Measurements from ENCODE around the gene OVCH2. TPM values are rescaled to one million over a fixed set of nuclear protein-coding genes. Genes with fewer than 3 reads are reported as not detected.
"Not testable (repeated sequence)": the region's sequence is repeated elsewhere in the genome, so short reads cannot be mapped to it uniquely, and the experiment has no call there.

Gene OVCH2
- not detected for polyA plus RNA-seq (2012; ENCODE audit: low read depth, missing spikeins)

DNA sequence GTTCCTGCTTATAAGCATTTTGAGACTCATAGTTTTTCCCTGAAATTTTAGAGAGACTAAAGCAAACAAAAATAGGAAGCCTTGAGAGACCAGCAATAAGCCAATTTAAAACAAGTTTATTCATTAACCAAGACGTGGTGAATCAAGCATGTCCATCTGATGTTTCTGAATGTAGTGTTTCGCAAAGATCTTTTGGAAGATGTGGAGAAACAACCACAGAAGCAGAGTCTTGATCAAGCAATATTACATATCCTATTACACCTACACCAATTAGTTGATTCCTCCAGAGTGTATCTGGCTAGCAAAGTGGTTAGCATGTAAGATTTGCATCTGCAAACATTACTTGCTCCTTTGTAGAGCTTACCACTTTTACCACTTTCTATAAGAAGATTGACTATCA lies at the start of gene OVCH2:
OVCH2 (minus strand) TSS at position 101 of the 400 bp plus-strand sequence; CDS start at position 18, 83 bp downstream.
- TF ChIP-seq PAX5 (IDR thresholded peaks at IDR 0.05; ENCODE audit: insufficient read depth, low read length, severe bottlenecking) (no peak), POU2F2 (IDR thresholded peaks at IDR 0.05; ENCODE audit: low read depth, low read length) (no peak), POLR2A (IDR thresholded peaks at IDR 0.05; ENCODE audit: low read depth, low read length) (no peak), POLR2AphosphoS5 (IDR thresholded peaks at IDR 0.05; ENCODE audit: low read depth, low read length) (no peak), SPI1 (IDR thresholded peaks at IDR 0.05; ENCODE audit: low read depth, low read length) (no peak), TAF1 (IDR thresholded peaks at IDR 0.05; ENCODE audit: low read depth, low read length) (no peak)
- no peak for FAIRE-seq
- DNase-seq (ENCODE audit: insufficient read length, low spot score) = no peak

- TF ChIP-seq TAF1 (IDR thresholded peaks at IDR 0.05; ENCODE audit: low read depth, low read length) (no peak), POU2F2 (IDR thresholded peaks at IDR 0.05; ENCODE audit: low read depth, low read length) (no peak), POLR2AphosphoS5 (IDR thresholded peaks at IDR 0.05; ENCODE audit: low read depth, low read length) (no peak), SPI1 (IDR thresholded peaks at IDR 0.05; ENCODE audit: low read depth, low read length) (no peak), PAX5 (IDR thresholded peaks at IDR 0.05; ENCODE audit: insufficient read depth, low read length, severe bottlenecking) (no peak), POLR2A (IDR thresholded peaks at IDR 0.05; ENCODE audit: low read depth, low read length) (no peak)
- DNase-seq (ENCODE audit: insufficient read length, low spot score) (no peak), FAIRE-seq (no peak)
These were observed 43.2 kb upstream of the OVCH2 start for GRCh38 chr11:7749456-7749855.

GRCh38 chr11:7734767-7735166 lies 28.5 kb upstream of the OVCH2 start:
- not testable (repeated sequence) for FAIRE-seq; DNase-seq (ENCODE audit: insufficient read length, low spot score)

- no peak for TF ChIP-seq POU2F2 (IDR thresholded peaks at IDR 0.05; ENCODE audit: low read depth, low read length)
These were observed 8.5 kb upstream of the OVCH2 start for GRCh38 chr11:7714786-7715185.

GRCh38 chr11:7703740-7704139 lies 2.5 kb downstream of the OVCH2 start:
- no peak for DNase-seq (ENCODE audit: insufficient read length, low spot score)
- no peak for FAIRE-seq
- TF ChIP-seq POLR2A (IDR thresholded peaks at IDR 0.05; ENCODE audit: low read depth, low read length) (no peak), TAF1 (IDR thresholded peaks at IDR 0.05; ENCODE audit: low read depth, low read length) (no peak), POLR2AphosphoS5 (IDR thresholded peaks at IDR 0.05; ENCODE audit: low read depth, low read length) (no peak), POU2F2 (IDR thresholded peaks at IDR 0.05; ENCODE audit: low read depth, low read length) (no peak), SPI1 (IDR thresholded peaks at IDR 0.05; ENCODE audit: low read depth, low read length) (no peak), PAX5 (IDR thresholded peaks at IDR 0.05; ENCODE audit: insufficient read depth, low read length, severe bottlenecking) (no peak)

More at GRCh38 chr11:7714786-7715185, 8.5 kb upstream of the OVCH2 start:
- FAIRE-seq (no peak), DNase-seq (ENCODE audit: insufficient read length, low spot score) (no peak)

- TF ChIP-seq SPI1 (IDR thresholded peaks at IDR 0.05; ENCODE audit: low read depth, low read length) (no peak), TAF1 (IDR thresholded peaks at IDR 0.05; ENCODE audit: low read depth, low read length) (no peak), POLR2A (IDR thresholded peaks at IDR 0.05; ENCODE audit: low read depth, low read length) (no peak), PAX5 (IDR thresholded peaks at IDR 0.05; ENCODE audit: insufficient read depth, low read length, severe bottlenecking) (no peak), POLR2AphosphoS5 (IDR thresholded peaks at IDR 0.05; ENCODE audit: low read depth, low read length) (no peak), POU2F2 (IDR thresholded peaks at IDR 0.05; ENCODE audit: low read depth, low read length) (no peak)
- DNase-seq (ENCODE audit: insufficient read length, low spot score) (no peak), FAIRE-seq (no peak)
These were observed 9.9 kb downstream of the OVCH2 start for GRCh38 chr11:7696424-7696823.

GRCh38 chr11:7694235-7694634 lies 12.0 kb downstream of the OVCH2 start:
- DNase-seq (ENCODE audit: insufficient read length, low spot score) (no peak), FAIRE-seq (no peak)
- no peak for TF ChIP-seq POLR2AphosphoS5 (IDR thresholded peaks at IDR 0.05; ENCODE audit: low read depth, low read length)
- no peak for TF ChIP-seq PAX5 (IDR thresholded peaks at IDR 0.05; ENCODE audit: insufficient read depth, low read length, severe bottlenecking)
- no peak for TF ChIP-seq POU2F2 (IDR thresholded peaks at IDR 0.05; ENCODE audit: low read depth, low read length)

DNA sequence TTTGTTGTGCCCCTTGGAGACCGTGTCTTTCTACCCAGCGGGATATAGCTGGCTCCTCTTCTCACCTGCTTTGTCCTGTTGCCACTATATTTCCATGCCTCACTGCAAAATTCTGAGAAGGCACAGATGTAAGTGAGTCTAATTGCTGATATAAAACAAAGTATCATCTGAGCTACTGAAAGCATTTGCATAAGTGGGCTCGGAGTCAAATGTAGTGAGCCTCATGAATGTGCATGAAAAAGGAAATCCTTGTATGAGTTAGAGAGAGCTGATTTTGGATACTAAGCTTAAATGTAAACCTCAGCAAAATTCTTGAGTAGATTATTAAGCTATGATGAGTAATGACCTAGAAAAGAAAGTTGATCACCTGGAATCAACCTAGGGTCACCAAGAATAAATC lies 13.9 kb downstream of the OVCH2 start:
- TF ChIP-seq TAF1 (IDR thresholded peaks at IDR 0.05; ENCODE audit: low read depth, low read length) (no peak), POLR2A (IDR thresholded peaks at IDR 0.05; ENCODE audit: low read depth, low read length) (no peak), SPI1 (IDR thresholded peaks at IDR 0.05; ENCODE audit: low read depth, low read length) (no peak), POU2F2 (IDR thresholded peaks at IDR 0.05; ENCODE audit: low read depth, low read length) (no peak), PAX5 (IDR thresholded peaks at IDR 0.05; ENCODE audit: insufficient read depth, low read length, severe bottlenecking) (no peak), POLR2AphosphoS5 (IDR thresholded peaks at IDR 0.05; ENCODE audit: low read depth, low read length) (no peak)
- no peak for DNase-seq (ENCODE audit: insufficient read length, low spot score)
- no peak for FAIRE-seq

DNA sequence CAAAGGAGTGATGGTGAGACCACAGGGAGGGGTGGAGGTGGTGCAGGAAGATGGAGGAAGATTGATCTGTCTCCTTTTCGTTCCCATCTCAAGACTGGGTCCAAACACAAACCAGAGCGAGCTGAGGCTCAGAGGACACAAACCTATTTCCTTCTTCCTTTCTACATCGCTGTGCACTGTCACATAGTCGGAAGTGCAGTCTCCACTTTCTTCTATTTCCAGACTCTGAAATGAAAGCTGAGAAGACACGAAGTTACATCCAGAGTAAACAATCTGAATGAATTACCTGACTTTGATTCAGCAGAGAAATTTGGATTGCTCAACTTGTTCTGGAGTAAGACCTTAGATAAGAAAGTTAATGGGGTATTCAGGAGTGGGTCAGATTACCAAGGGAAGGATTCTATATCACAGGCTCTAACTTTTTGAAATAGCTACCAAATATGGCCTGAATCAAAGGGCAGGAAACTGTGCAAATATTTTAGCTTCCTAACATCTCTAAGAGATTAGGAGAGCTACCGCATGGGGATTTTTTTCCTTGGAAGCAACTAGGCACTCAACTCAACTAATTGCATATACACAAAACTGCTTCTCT lies 14.4 kb downstream of the OVCH2 start:
- no peak for TF ChIP-seq PAX5 (IDR thresholded peaks at IDR 0.05; ENCODE audit: insufficient read depth, low read length, severe bottlenecking)
- no peak for TF ChIP-seq TAF1 (IDR thresholded peaks at IDR 0.05; ENCODE audit: low read depth, low read length)
- TF ChIP-seq POLR2A (IDR thresholded peaks at IDR 0.05; ENCODE audit: low read depth, low read length) = no peak
- no peak for TF ChIP-seq POU2F2 (IDR thresholded peaks at IDR 0.05; ENCODE audit: low read depth, low read length)
- FAIRE-seq (no peak), DNase-seq (ENCODE audit: insufficient read length, low spot score) (no peak)

- no peak for DNase-seq (ENCODE audit: insufficient read length, low spot score)
- TF ChIP-seq SPI1 (IDR thresholded peaks at IDR 0.05; ENCODE audit: low read depth, low read length) (no peak), POLR2A (IDR thresholded peaks at IDR 0.05; ENCODE audit: low read depth, low read length) (no peak), PAX5 (IDR thresholded peaks at IDR 0.05; ENCODE audit: insufficient read depth, low read length, severe bottlenecking) (no peak), TAF1 (IDR thresholded peaks at IDR 0.05; ENCODE audit: low read depth, low read length) (no peak), POU2F2 (IDR thresholded peaks at IDR 0.05; ENCODE audit: low read depth, low read length) (no peak), POLR2AphosphoS5 (IDR thresholded peaks at IDR 0.05; ENCODE audit: low read depth, low read length) (no peak)
- no peak for FAIRE-seq
These were observed 15.6 kb downstream of the OVCH2 start for GRCh38 chr11:7690648-7691047.

All from GM12891 (cell line).